GM21529 (cell line): ENCODE results near the gene PRDM16.
"Not testable (repeated sequence)": the region's sequence is repeated elsewhere in the genome, so short reads cannot be mapped to it uniquely, and the experiment has no call there.

Experiments
- ATAC-seq: cut with Tn5 transposase; IDR thresholded peaks from one replicate; pipeline ENCODE4 v1.9.1; 2021; ENCODE audit not compliant: unreplicated experiment

The PRDM16 gene

GRCh38 chr1:3271866-3272265 is 202.9 kb downstream of the PRDM16 start:
- no peak for ATAC-seq

GRCh38 chr1:3272321-3273045 is 203.5 kb downstream of the PRDM16 start:
- ATAC-seq = no peak

DNA sequence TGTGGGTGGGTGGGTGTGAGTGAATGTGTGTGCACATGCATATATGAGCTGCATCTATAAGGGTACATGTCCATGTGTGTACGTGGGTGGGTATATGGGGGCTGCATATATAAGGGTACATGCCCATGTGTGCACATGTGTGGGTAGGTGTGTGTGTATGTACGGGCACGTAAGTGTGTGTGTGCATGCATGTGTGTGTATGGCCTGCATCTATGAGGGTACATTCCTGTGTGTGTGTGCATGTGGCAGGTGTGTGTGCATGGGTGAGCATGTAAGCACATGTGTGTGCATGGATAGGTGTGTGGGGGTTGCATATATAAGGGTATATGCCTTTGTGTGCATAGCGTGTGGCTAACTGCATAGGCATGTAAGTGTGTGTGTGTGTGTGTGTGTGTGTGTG is 204.4 kb downstream of the PRDM16 start:
- no peak for ATAC-seq

DNA sequence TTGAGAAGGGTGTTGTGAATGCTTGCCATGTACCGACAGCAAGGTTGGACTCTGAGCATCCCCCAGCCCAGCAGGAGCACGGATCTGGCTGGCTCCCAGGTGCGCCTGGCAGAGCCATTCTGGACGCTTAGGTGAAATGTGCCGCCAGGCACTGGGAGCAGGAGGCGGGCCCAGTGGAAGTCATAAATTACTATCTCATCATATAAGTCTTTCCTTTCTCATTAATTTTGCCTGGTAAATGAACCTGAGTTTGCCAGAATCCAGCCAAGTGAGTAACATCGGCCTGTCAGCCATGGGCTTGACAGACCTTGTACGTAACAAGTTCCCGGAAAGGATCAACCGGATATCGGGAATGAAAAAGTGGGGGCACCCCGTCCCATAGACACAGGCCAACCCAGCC is 206.0 kb downstream of the PRDM16 start:
- ATAC-seq = no peak

DNA sequence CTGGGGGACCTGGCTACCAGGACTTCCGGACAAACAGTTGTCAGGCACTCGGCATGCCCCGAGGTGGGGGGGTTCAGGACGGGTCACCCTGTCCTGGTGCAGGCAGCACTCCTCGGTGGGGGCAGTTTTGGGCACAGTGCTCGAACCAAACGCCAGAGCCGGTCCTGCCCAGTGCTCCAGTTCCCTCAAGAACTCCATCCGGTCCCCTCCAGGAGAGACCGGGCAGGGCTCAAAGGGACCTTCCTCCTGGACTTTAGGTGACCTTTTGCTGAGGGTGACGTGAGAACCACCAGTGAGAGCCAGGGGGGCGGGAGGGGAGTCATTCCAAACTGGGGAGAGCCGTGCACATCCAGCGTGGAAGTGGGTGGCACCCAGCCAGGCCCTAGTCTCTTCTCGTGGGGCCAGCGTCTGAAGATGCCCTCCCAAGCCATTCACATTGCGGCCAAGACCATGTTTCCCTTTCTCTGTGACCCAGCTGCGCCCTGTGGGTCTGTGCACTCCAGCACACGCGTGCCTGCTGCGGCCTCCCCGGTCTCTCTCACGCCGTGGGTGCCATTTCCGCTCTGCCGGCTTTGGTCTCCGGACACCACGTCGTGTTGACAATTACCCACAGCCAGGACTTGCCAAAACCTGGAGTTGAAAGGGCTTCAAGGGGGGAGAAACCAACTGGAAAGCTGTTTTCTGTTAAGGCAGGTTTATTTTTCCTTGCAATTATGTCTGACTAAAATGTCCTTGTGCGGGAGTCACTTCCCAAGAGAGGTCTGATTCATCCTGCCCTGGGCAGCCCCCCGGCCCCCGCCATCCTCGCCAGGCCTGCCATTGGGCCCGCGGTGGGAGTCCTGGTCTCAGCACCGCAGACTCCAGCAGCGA is 206.7 kb downstream of the PRDM16 start:
- no peak for ATAC-seq

- ATAC-seq = no peak
These were observed 207.4 kb downstream of the PRDM16 start for GRCh38 chr1:3276341-3276800.

DNA sequence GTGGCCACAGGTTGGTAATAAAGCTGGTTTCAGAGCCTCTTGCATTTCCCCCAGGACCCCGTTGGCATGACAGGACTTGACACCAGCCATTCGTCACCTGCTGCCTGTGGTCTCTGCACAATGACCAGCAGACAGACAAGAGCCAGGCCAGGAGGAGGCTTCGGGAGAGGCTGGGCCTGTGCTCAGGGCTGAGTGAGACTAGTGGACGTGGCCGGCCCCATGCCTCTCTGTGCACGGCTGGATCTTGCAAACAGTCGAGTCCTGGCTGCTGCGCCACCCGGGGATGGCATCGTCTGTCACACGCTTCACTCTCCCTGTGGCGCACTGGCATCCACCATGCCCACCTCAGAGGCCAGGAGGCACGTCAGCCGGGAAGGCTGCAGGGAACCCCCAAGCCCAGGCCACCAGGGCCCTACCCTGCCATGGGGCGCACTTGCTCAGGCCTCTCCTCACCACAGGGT is 208.0 kb downstream of the PRDM16 start:
- ATAC-seq = no peak

DNA sequence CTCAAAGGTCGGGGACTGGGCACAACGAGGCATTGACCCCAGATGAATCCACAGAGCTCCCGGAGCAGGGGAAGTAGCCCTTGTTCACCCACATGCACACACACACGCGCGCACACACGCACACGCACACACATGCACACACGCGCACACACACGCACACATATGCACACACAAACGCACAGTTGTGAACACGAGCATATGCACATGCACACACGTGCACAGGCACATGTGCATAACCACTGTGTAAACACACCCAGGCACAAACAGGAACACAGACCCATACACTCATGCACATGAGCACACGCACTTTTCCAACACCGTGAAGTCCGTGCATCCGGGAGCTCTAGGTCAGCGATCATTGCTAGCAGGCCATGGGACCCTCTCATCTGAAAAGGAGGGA is 208.6 kb downstream of the PRDM16 start:
- no peak for ATAC-seq

DNA sequence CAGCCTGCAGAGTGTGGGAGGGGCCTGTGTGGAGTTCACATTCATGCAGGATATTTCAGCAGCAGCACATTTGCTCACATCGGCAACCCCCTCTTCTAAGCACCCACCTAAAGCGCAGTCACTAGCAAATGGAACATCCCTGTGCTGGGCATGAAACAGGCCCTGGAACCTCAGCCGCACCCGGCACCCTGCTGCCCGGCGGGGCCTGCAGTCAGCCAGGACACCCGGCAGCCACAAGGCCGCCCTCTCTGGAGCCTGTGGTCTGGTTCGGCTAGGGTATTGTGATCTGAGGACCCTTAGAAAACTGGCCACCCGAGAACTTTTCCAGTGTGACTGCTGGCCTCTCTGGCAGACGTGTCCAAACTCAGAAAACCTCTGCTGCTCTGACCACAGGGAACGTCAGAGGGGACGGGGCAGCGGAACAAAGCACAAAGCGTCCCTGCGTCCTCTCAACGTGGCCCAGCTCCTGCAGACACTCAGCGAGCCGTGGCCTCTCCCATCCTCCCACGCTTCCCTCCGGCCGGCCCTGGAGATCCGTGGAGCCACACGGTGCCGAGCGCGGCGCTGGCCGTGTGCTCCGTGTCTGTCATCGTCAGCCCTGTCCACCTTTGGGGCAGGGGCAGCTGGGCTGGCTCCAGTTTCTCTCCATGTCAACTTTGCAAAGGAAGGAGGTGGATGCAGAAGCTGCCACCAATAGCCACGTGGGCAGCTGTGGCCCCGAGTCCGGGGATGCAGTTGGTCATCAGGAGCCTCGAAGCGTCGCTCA is 209.6 kb downstream of the PRDM16 start:
- no peak for ATAC-seq

GRCh38 chr1:3279182-3279470 is 210.1 kb downstream of the PRDM16 start:
- no peak for ATAC-seq

- no peak for ATAC-seq
These were observed 212.7 kb downstream of the PRDM16 start for GRCh38 chr1:3281735-3282134.

- no peak for ATAC-seq
These were observed 213.2 kb downstream of the PRDM16 start for GRCh38 chr1:3282186-3282585.

- no peak for ATAC-seq
These were observed 213.8 kb downstream of the PRDM16 start for GRCh38 chr1:3282656-3283430.

- no peak for ATAC-seq
These were observed 214.8 kb downstream of the PRDM16 start for GRCh38 chr1:3283849-3284248.

DNA sequence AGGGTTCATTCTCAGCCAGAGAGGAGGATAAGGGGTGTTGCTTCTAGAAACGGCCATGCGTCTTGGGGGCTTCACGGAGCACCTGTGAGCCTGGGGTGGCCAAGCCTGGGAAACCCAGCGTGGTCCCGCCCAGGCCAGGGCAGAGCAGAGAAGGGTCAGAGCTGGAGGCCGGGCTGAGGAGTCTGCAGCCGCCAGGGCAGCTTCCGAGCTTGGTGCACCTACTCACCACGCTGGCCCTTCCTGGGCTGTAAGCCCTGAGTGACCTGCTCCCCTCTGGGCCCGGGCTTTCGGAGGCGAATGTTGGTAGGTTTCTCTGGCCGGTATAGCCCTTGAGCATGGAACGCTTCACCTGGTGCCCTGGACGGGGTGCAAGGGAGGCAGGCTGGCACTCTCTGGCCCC is 215.7 kb downstream of the PRDM16 start:
- no peak for ATAC-seq

GRCh38 chr1:3285106-3285740 is 216.2 kb downstream of the PRDM16 start:
- ATAC-seq = no peak

- ATAC-seq = not testable (repeated sequence)
These were observed 218.1 kb downstream of the PRDM16 start for GRCh38 chr1:3287095-3287494.

DNA sequence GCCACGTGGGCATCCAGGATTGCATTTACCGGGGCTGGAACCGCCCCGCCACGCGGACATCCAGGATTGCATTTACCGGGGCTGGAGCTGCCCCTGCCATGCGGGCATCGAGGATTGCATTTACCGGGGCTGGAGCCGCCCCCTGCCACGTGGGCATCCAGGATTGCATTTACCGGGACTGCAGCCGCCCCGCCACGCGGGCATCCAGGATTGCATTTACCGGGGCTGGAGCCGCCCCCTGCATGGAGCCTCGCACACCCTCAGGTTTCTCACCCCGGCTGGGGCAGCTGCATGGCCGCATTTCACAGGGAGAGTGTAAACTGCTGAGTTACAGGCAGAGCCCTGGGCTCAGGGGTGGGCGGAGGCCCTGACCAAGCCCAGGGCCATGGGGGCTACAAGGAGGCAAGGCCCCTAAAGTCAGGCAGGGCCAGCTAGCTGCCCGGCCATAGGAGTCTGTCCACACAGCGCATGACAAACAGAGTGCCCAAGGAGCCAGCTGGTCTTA is 218.7 kb downstream of the PRDM16 start:
- no peak for ATAC-seq

- no peak for ATAC-seq
These were observed 220.5 kb downstream of the PRDM16 start for GRCh38 chr1:3289502-3289901.

GRCh38 chr1:3290438-3290837 is 221.4 kb downstream of the PRDM16 start:
- ATAC-seq = no peak
